Stomach (tissue), 4 donors: ENCODE results near the gene SERPINB2.

ENCODE experiments used
- CTCF ChIP-seq, 7 experiments: fragments of 450-650 bp in 4 of 7; fragments of 200-600 bp in 3 of 7; sonication (generic) in 3 of 7; IDR thresholded peaks; one replicate each; pipeline ENCODE4 v1.5.1; 2016 to 2019; ENCODE audit warnings: antibody characterized with exemption in 7 of 7, control low read depth in 2 of 7, mild to moderate bottlenecking in 1 of 7
- POLR2AphosphoS5 ChIP-seq, 3 donors: sonication (generic); formaldehyde crosslinking; IDR thresholded peaks; one replicate each; pipeline ENCODE4 v1.6.1; 2016; ENCODE audit warnings: antibody characterized with exemption in 3 of 3

- no peak for TF ChIP-seq CTCF (IDR thresholded peaks at IDR 0.05)
- no peak for TF ChIP-seq POLR2AphosphoS5 (IDR thresholded peaks at IDR 0.05)
These were observed 7.8 kb upstream of the SERPINB2 start for GRCh38 chr18:63879709-63880108.
